SK-N-DZ (cell line): ENCODE data around the gene ERCC6L2.

Experiments
- DNase-seq: peaks from one replicate; pipeline ENCODE4 v3.0.0-alpha.2; 2015; ENCODE audit warnings: low spot score

The ERCC6L2 gene

DNA sequence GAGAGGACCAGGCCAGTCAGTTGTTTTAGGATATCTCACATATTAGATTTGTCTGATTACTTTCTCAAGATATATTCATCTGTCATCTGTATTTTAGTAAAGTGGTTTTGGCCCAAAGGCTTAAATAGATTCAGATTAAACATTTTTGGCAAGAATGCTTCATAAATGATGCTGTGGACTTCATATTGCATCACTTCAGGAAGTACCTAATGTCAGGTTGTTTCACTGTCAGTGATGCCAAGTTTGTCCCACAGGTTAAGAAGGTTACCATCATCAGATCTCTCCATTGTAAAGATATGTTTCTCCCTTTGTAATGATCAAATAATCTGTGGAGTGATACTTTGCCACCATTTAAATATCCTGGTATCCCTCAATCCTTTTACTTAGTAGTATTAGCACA lies 37.3 kb downstream of the ERCC6L2 start:
- no peak for DNase-seq

GRCh38 chr9:95920017-95920416 lies 44.5 kb downstream of the ERCC6L2 start:
- no peak for DNase-seq

GRCh38 chr9:95923794-95924193 lies 48.3 kb downstream of the ERCC6L2 start:
- no peak for DNase-seq

DNA sequence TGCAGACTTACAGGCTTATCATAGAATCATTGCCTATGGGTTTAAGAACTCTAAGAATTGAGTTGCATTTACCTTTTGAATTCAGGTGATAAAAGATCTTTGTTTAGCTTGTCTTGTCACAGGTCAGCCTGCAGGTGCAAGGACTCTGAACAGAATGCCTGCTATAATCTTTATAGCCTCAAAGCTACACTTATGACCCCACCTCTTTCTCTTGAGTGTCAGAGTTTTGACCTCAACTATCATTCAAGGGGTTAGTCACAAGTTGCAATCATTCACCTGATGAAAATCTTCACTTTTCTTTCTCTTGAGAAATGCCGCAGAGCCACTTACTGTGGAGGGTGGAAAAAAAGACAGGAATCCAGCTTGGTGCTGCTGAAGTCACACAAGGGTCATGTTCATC lies 49.5 kb downstream of the ERCC6L2 start:
- DNase-seq, result no peak

GRCh38 chr9:95927271-95928004 lies 51.9 kb downstream of the ERCC6L2 start:
- no peak for DNase-seq

DNA sequence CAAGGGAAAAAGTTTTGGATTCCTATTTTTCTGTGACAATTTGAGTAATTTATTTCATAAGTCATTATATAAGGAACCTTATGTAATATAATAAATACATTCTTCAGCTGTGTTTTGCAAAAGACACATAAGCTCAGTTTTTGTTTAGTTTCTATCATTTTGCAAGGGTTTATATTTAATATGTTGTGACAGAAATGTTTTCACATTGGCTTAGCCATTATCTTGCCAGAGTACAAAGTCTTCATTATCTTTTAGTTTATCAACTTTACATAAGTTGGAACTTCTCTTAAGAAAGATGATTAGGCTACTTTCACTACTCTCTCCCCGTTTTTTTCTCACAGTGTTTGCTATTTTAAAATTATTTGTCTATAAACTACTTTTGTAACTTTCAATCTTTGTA lies 54.8 kb downstream of the ERCC6L2 start:
- no peak for DNase-seq

- DNase-seq, result no peak
Measured at GRCh38 chr9:95935861-95936578, 60.5 kb downstream of the ERCC6L2 start.

DNA sequence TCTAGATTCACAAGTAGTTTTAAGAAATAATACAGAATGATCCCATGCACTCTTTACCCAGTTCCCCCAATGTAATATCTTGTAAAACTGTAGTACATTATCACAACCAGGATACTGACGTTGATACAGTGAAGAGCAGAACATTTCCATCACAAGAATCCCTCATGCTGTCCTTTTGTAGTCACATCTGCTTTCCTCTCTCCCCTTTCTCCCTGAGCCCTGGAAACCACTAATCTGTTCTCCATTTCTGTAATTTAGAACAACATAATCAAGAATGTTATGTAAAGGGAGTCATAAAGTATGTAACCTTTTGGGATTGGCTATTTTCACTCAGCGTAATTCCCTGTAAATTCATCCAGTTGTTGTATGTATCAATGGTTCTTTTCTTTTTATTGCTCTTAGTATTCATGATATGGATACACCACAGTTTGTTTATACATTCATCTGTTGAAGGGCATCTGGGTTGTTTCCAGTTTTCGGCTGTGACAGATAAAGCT lies 61.1 kb downstream of the ERCC6L2 start:
- no peak for DNase-seq

DNA sequence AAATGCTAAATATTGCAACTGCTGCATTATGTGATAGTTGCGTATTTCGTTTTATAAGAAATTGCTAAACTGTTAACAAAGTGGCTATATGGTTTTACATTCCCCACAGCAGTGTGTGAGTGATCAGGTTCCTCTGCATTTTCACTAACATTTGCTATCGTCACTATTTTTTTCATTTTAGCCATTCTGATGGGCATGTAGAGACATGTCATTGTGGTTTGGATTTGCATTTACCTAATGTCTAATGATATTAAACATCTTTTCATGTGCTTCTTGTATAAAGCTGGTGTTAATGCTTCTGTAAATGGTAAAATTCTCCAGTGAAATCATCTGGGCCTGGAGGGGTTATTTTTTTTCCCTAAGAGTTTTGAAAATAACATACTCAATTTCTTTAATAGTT lies 61.6 kb downstream of the ERCC6L2 start:
- no peak for DNase-seq

- no peak for DNase-seq
Measured at GRCh38 chr9:95938724-95939123, 63.2 kb downstream of the ERCC6L2 start.

DNA sequence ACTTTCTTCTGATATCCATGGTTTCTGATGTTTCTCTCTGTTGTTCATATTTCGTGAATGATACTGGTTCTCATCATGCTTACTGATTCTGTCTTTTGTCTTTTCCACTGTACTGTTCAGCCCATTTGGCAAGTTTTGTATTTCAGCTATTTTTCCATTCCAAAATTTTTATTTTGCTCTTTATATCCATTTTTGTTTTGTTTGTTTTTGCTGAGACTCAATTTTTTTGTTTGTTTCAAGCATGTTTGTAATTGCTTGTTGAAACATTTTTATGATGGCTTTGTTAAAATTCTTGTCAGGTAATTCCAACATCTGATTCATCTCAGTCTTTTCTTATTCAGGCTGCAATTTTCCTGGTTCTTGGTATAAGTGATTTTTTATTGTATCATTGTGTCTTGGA lies 64.0 kb downstream of the ERCC6L2 start:
- DNase-seq, result no peak

- no peak for DNase-seq
Measured at GRCh38 chr9:95940265-95940664, 64.8 kb downstream of the ERCC6L2 start.

DNA sequence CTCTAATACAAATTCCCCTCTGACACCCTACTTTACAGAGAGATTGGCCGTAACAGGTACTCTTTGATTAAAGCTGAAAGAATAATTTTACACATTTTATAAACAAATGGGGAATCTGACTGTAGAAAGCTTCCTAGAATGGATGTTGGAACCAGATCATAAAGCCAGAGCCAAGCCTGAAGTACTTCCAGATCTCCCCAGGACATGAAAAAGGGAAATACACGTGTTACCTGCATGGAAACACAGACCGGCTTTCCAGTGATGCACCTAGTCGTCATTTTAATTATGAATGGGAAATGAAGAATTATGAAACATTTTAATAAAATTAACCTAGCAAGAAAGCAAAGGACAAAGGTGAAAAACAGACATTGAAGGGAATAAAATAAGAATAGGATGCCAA lies 66.5 kb downstream of the ERCC6L2 start:
- DNase-seq, result no peak

- no peak for DNase-seq
Measured at GRCh38 chr9:95947118-95947517, 71.6 kb downstream of the ERCC6L2 start.

GRCh38 chr9:95952471-95952870 lies 77.0 kb downstream of the ERCC6L2 start:
- DNase-seq, result no peak

DNA sequence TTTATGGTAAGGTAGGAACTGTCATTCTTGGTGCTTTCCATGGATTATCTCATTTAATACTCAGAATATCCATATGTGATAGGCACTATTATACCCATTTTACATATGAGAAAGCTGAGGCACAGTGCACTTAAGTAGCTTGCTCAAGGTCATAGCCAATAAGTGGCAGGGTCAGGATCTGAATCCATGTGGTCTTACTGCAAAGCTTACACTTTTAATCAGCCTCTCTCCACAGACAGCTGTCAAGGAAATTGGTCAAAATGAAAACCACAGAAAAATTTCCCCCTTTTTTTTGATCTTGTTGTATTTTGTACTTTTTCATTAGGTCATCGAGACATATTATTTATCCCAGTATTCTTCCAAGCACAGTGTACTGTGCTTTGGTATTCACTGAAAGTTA lies 78.5 kb downstream of the ERCC6L2 start:
- no peak for DNase-seq

GRCh38 chr9:95954940-95955339 lies 79.4 kb downstream of the ERCC6L2 start:
- DNase-seq, result no peak

- no peak for DNase-seq
Measured at GRCh38 chr9:95962936-95963335, 87.4 kb downstream of the ERCC6L2 start.

GRCh38 chr9:95963659-95964058 lies 88.2 kb downstream of the ERCC6L2 start:
- no peak for DNase-seq

GRCh38 chr9:95966306-95966705 lies 90.8 kb downstream of the ERCC6L2 start:
- DNase-seq, result no peak

DNA sequence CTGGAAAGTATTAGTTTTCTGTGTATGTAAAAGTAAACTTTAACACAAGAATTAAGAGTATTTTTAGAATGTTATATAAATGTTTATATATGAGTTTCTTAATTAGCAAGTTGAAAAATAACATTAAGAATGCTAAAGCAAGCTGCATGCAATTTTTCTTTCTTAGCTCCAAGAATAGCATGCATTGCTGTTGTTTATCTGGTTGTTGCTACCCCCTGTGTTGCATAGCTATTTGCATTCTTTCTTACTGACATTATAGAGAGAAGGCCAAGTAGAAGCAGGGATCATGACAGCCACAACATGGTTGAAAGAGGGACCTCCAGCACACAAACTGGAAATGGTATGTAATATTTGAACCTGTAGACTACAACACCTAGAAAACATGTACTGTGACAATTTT lies 94.8 kb downstream of the ERCC6L2 start:
- DNase-seq, result no peak

DNA sequence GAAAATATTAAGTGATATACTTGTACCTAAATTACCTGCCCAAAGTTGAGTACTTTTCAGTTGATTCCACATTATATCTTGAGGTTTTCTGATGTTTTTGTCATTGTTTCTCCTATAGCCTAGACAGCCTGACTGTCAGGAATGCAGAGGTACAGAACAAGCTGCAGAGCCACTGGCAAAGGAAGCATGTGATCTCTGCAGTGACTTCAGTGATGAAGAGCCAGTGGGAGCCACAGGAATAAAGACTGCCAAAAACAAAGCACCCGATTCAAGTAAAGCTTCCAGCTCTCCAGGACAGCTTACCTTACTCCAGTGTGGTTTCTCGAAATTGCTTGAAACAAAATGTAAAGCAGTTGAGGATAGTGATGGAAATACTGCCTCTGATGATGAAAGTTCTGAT lies 96.3 kb downstream of the ERCC6L2 start:
- no peak for DNase-seq

DNA sequence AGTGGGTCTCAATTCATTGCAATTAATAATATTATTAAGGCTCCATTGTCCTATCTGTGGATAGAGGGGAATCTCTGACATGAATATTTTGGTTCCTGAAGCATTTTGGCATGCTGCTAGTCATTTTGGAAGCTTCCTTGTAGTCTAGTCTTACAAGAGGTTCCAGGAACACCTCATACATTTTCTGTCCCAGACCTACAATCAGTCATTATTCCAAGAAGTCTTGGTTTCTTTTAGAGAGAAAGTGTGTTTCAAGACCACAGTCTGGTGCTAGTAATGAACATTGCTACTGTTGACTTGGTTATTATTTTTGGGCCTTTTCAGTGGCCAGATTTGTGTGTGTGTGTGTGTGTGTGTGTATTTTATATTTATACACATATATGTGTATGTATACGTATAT lies 98.9 kb downstream of the ERCC6L2 start:
- DNase-seq, result no peak
